H1 (cell line): ENCODE data around the gene CAPN11. TPM values are rescaled to one million over a fixed set of nuclear protein-coding genes. Genes with fewer than 3 reads are reported as not detected.

ENCODE experiments used
- CTCF ChIA-PET: fragments of 300-600 bp; sonication (Branson Sonifier 250); formaldehyde crosslinking; loops from one replicate; lab custom pipeline; 2021; ENCODE audit not compliant: partially characterized antibody; lab: Charles Lee
- POLR2A ChIA-PET: fragments of 300-600 bp; sonication (Branson Sonifier 250); formaldehyde crosslinking; loops from one replicate; lab custom pipeline; 2021; ENCODE audit warnings: inconsistent platforms; ENCODE audit not compliant: partially characterized antibody; lab: Charles Lee
- DNase-seq, 2 experiments: peaks; one replicate each; pipeline versions ENCODE4 v3.0.0 to v3.0.0-alpha.2; 2010 to 2022; ENCODE audit warnings: low spot score in 2 of 2, low read depth in 1 of 2, mixed read lengths in 1 of 2
- FAIRE-seq: peaks from 2 replicates; lab custom pipeline; 2011; peaks lifted over from hg19 to GRCh38; lab: Jason Lieb, UNC
- H2AFZ ChIP-seq: 2 replicates; pipeline ENCODE4 v1.8.1; 2012; ENCODE audit warnings: low read length, inconsistent platforms
- H2AK5ac ChIP-seq: 2 replicates; pipeline ENCODE4 v1.6.1; 2013; ENCODE audit warnings: low read depth, low read length
- H2BK120ac ChIP-seq: replicated peaks from 2 replicates; pipeline ENCODE3; 2013; ENCODE audit warnings: low read depth, low read length, inconsistent platforms
- H2BK12ac ChIP-seq: 2 replicates; pipeline ENCODE4 v1.6.1; 2013; ENCODE audit warnings: low read depth, low read length
- H2BK15ac ChIP-seq: 2 replicates; pipeline ENCODE4 v1.6.1; 2013; ENCODE audit warnings: low read length
- H2BK20ac ChIP-seq: 2 replicates; pipeline ENCODE4 v1.6.1; 2013; ENCODE audit warnings: low read length
- H2BK5ac ChIP-seq: 2 replicates; pipeline ENCODE4 v1.6.1; 2013; ENCODE audit warnings: low read depth, low read length
- H3K14ac ChIP-seq: 2 replicates; pipeline ENCODE4 v1.6.1; 2013; ENCODE audit warnings: inconsistent platforms; ENCODE audit not compliant: insufficient read length
- H3K18ac ChIP-seq: 2 replicates; pipeline ENCODE4 v1.6.1; 2013; ENCODE audit warnings: low read length; ENCODE audit errors: extremely low read depth
- H3K23ac ChIP-seq: 2 replicates; pipeline ENCODE4 v1.6.1; 2013; ENCODE audit warnings: inconsistent platforms; ENCODE audit not compliant: insufficient read length
- H3K23me2 ChIP-seq: 2 replicates; pipeline ENCODE4 v1.6.1; 2013; ENCODE audit warnings: low read depth, low read length
- H3K27ac ChIP-seq: 2 replicates; pipeline ENCODE4 v1.6.1; 2011; ENCODE audit warnings: low read depth, low read length, inconsistent platforms
- H3K27me3 ChIP-seq, 4 experiments: replicated peaks in 1 of 4; 1 replicate in 1 of 4; 2 replicates in 3 of 4; pipeline versions ENCODE4 v1.6.1 to v1.8.1; 2011 to 2013; ENCODE audit warnings: low read length in 3 of 4, mild to moderate bottlenecking in 3 of 4, inconsistent platforms in 2 of 4, mixed read lengths in 2 of 4, moderate library complexity in 1 of 4; ENCODE audit not compliant: control insufficient read depth in 3 of 4, insufficient read depth in 3 of 4; ENCODE audit errors: extremely low read depth in 1 of 4
- H3K36me3 ChIP-seq, 4 experiments: 2 replicates each; pipeline versions ENCODE4 v1.6.1 to v1.8.1; 2011 to 2013; ENCODE audit warnings: mild to moderate bottlenecking in 4 of 4, low read length in 3 of 4, moderate library complexity in 2 of 4, control low read depth in 1 of 4, inconsistent platforms in 1 of 4; ENCODE audit not compliant: insufficient read depth in 4 of 4, control insufficient read depth in 2 of 4
- H3K4ac ChIP-seq: replicated peaks from 2 replicates; pipeline ENCODE3; 2013; ENCODE audit warnings: low read length, low read depth, mixed read lengths, inconsistent platforms; ENCODE audit not compliant: insufficient read length
- H3K4me1 ChIP-seq, 4 experiments: replicated peaks in 1 of 4; 1 replicate in 1 of 4; 2 replicates in 3 of 4; pipeline versions ENCODE4 v1.6.1 to v1.8.1; 2011 to 2013; ENCODE audit warnings: low read length in 3 of 4, inconsistent platforms in 2 of 4, mixed read lengths in 1 of 4; ENCODE audit not compliant: insufficient read depth in 4 of 4, control insufficient read depth in 3 of 4
- H3K4me2 ChIP-seq, 2 experiments: 2 replicates each; pipeline versions ENCODE4 v1.6.1 to v1.8.1; 2011 to 2013; ENCODE audit warnings: low read depth in 2 of 2, low read length in 2 of 2, control low read depth in 1 of 2, inconsistent platforms in 1 of 2, mild to moderate bottlenecking in 1 of 2; ENCODE audit not compliant: insufficient read depth in 1 of 2
- H3K4me3 ChIP-seq, 4 experiments: fragments of 200-600, 300-600 bp in 1 of 4; sonication (generic), shearing (Covaris generic), sonication (Bioruptor Twin) in 1 of 4; 2 replicates each; pipeline versions ENCODE4 v1.5.1 to v1.8.1; 2011 to 2016; ENCODE audit warnings: low read length in 4 of 4, low read depth in 3 of 4, control low read depth in 2 of 4, inconsistent platforms in 2 of 4, mild to moderate bottlenecking in 2 of 4, mixed read lengths in 1 of 4, moderate library complexity in 1 of 4; ENCODE audit not compliant: insufficient read depth in 2 of 4; ENCODE audit errors: extremely low read depth in 1 of 4
- H3K56ac ChIP-seq: replicated peaks from 2 replicates; pipeline ENCODE3; 2013; ENCODE audit warnings: low read depth, mild to moderate bottlenecking, mixed read lengths, low read length, inconsistent platforms; ENCODE audit not compliant: insufficient read length
- H3K79me1 ChIP-seq: 2 replicates; pipeline ENCODE4 v1.6.1; 2013; ENCODE audit warnings: low read depth, low read length, control low read depth
- H3K79me2 ChIP-seq, 2 experiments: 2 replicates each; pipeline versions ENCODE4 v1.6.1 to v1.8.1; 2012 to 2013; ENCODE audit warnings: low read length in 2 of 2, mild to moderate bottlenecking in 2 of 2, inconsistent platforms in 1 of 2; ENCODE audit not compliant: insufficient read depth in 2 of 2, control insufficient read depth in 1 of 2
- H3K9ac ChIP-seq, 4 experiments: replicated peaks in 1 of 4; 1 replicate in 1 of 4; 2 replicates in 3 of 4; pipeline versions ENCODE4 v1.6.1 to v1.8.1; 2011 to 2013; ENCODE audit warnings: low read depth in 3 of 4, low read length in 3 of 4, control low read depth in 2 of 4, mild to moderate bottlenecking in 2 of 4, moderate library complexity in 2 of 4, inconsistent platforms in 1 of 4; ENCODE audit errors: extremely low read depth in 1 of 4
- H3K9me3 ChIP-seq, 2 experiments: 2 replicates each; pipeline versions ENCODE4 v1.6.1 to v1.8.1; 2012 to 2013; ENCODE audit warnings: mild to moderate bottlenecking in 2 of 2, moderate library complexity in 2 of 2, control low read depth in 1 of 2, inconsistent platforms in 1 of 2, low read depth in 1 of 2, low read length in 1 of 2, mixed read lengths in 1 of 2; ENCODE audit not compliant: insufficient read depth in 2 of 2
- H4K20me1 ChIP-seq, 2 experiments: replicated peaks in 1 of 2; 2 replicates each; pipeline versions ENCODE3 to v1.8.1; 2011 to 2013; ENCODE audit warnings: inconsistent platforms in 2 of 2, low read length in 2 of 2, mild to moderate bottlenecking in 1 of 2; ENCODE audit not compliant: insufficient read depth in 2 of 2, control insufficient read depth in 1 of 2
- H4K5ac ChIP-seq: 2 replicates; pipeline ENCODE4 v1.6.1; 2013; ENCODE audit warnings: low read length, low read depth, mixed read lengths, inconsistent platforms; ENCODE audit not compliant: insufficient read length
- H4K8ac ChIP-seq: 2 replicates; pipeline ENCODE4 v1.8.0; 2013; ENCODE audit warnings: mild to moderate bottlenecking, moderate library complexity, low read length, inconsistent platforms; ENCODE audit not compliant: insufficient read depth; ENCODE audit errors: extremely low read depth
- H4K91ac ChIP-seq: replicated peaks from 2 replicates; pipeline ENCODE3; 2013; ENCODE audit warnings: low read length, mixed read lengths, inconsistent platforms; ENCODE audit not compliant: insufficient read length
- EZH2 ChIP-seq: fragments of 200-600 bp; sonication (generic); IDR thresholded peaks from 2 replicates; pipeline ENCODE4 v1.7.1; 2012; ENCODE audit warnings: low read depth, mild to moderate bottlenecking, moderate library complexity, low read length, inconsistent platforms; ENCODE audit not compliant: severe bottlenecking
- HDAC2 ChIP-seq, 2 experiments: fragments of 300-600 bp in 1 of 2; sonication (generic) in 1 of 2; IDR thresholded peaks; 2 replicates each; pipeline ENCODE4 v1.6.1; 2011 to 2012; ENCODE audit warnings: low read depth in 2 of 2, low read length in 2 of 2, mild to moderate bottlenecking in 2 of 2, moderate library complexity in 2 of 2, borderline replicate concordance in 1 of 2, inconsistent platforms in 1 of 2
- JUN ChIP-seq: IDR thresholded peaks from 2 replicates; pipeline ENCODE4 v1.6.1; 2011; ENCODE audit warnings: low read depth, mild to moderate bottlenecking, improper control_type of control experiment, low read length
- KDM1A ChIP-seq: fragments of 200-600, 300-600 bp; sonication (generic); IDR thresholded peaks from 2 replicates; pipeline ENCODE4 v1.7.1; 2016; ENCODE audit warnings: mild to moderate bottlenecking, low read length, borderline replicate concordance
- MAFK ChIP-seq: IDR thresholded peaks from 2 replicates; pipeline ENCODE4 v1.6.1; 2012; ENCODE audit warnings: low read depth, mild to moderate bottlenecking, improper control_type of control experiment, low read length
- PHF8 ChIP-seq: fragments of 200-600 bp; sonication (generic); conservative IDR thresholded peaks from 2 replicates; pipeline ENCODE4 v1.7.1; 2012; ENCODE audit warnings: low read depth, mild to moderate bottlenecking, inconsistent platforms, low read length, moderate library complexity
- RAD21 ChIP-seq, 2 experiments: IDR thresholded peaks in 1 of 2; conservative IDR thresholded peaks in 1 of 2; 2 replicates each; pipeline ENCODE4 v1.6.1; 2011; ENCODE audit warnings: low read depth in 2 of 2, low read length in 2 of 2, improper control_type of control experiment in 1 of 2, inconsistent platforms in 1 of 2, mild to moderate bottlenecking in 1 of 2, moderate library complexity in 1 of 2
- RNF2 ChIP-seq: fragments of 200-900, 300-1000 bp; sonication (generic); IDR thresholded peaks from 2 replicates; pipeline ENCODE4 v1.7.1; 2016; ENCODE audit warnings: borderline replicate concordance, low read depth, mild to moderate bottlenecking, antibody characterized with exemption, low read length; ENCODE audit not compliant: poor library complexity, severe bottlenecking; ENCODE audit errors: missing control alignments
- RXRA ChIP-seq: IDR thresholded peaks from 2 replicates; pipeline ENCODE4 v1.6.1; 2011; ENCODE audit warnings: low read depth, mild to moderate bottlenecking, low read length, moderate library complexity; ENCODE audit not compliant: insufficient read depth
- TAF1 ChIP-seq: IDR thresholded peaks from 2 replicates; pipeline ENCODE4 v1.6.1; 2011; ENCODE audit warnings: mild to moderate bottlenecking, low read depth, low read length
- WGBS, 2 experiments: shearing (Covaris generic) in 1 of 2; methylation state at CpG; one replicate each; pipeline versions ENCODE4 v1.1.6 to v1.1.7; 2013 to 2015; ENCODE audit warnings: low lambda C conversion rate in 2 of 2, mixed read lengths in 2 of 2, inconsistent platforms in 1 of 2, low coverage in 1 of 2, missing lambda C conversion rate in 1 of 2; ENCODE audit not compliant: insufficient replicate concordance in 2 of 2, insufficient coverage in 1 of 2, insufficient read length in 1 of 2; ENCODE audit errors: extremely low coverage in 1 of 2, missing lambda C conversion rate in 1 of 2; 5-methylcytosine and 5-hydroxymethylcytosine counted together
- polyA plus RNA-seq, 7 experiments: library from polyadenylated mRNA; depleted of rRNA in 3 of 7; stranded (reverse) in 5 of 7; unstranded in 2 of 7; fragments of >200 nt in 5 of 7; fragments of 200-250 nt in 2 of 7; gene quantifications; 1 replicate in 5 of 7; 2 replicates in 1 of 7; 4 replicates in 1 of 7; pipeline versions ENCODE4 v1.2.1 to v1.2.3, GENCODE V29; 2011 to 2013; ENCODE audit warnings: missing spikeins in 2 of 7, mixed read lengths in 2 of 7
- total RNA-seq: library from RNA; stranded (reverse); fragmentation: NEBNext Ultra II Directional; extraction: Animal tissue kit (Norgen Biotek cat#: 25700); gene quantifications from 2 replicates; pipeline ENCODE4 v1.2.1, GENCODE V29; 2021

CAPN11 gene
- total and polyA plus RNA-seq, 2 of the 8 experiments (the other 6 are each of a cell fraction or from before 2014, with no cell fraction given), result 0.95 to 0.97 TPM

GRCh38 chr6:44117397-44118128, 41.1 kb upstream of the CAPN11 start:
- WGBS, 2 experiments, result 99% methylated on average over 6 of the region's 6 CpGs; no CpG with 5 or more reads in 1 of the 2 experiments
- Histone ChIP-seq H4K91ac (no peak overlapping the region), H3K9ac (no peak overlapping the region), H4K8ac (no peak overlapping the region), H3K4ac (no peak overlapping the region), H3K23me2 (no peaks in the 10 kb centered on the region), H3K4me2 (no peak overlapping the region), H2BK15ac (no peak overlapping the region), H2AFZ (no peak overlapping the region), H3K18ac (no peak overlapping the region), H3K27ac (peak overlapping the region; percentile 39; the same call in 1 of the 2 replicates), H3K4me3 (no peak overlapping the region), H3K56ac (no peak overlapping the region), H3K79me1 (peaks cover 13% of the 10 kb centered on the region), H2BK120ac (no peak overlapping the region), H3K23ac (no peak overlapping the region), H2AK5ac (no peak overlapping the region), H2BK12ac (no peak overlapping the region), H3K79me2 (peaks cover 33 to 74% of the 10 kb centered on the region in 2 experiments), H3K27me3 (no peaks in the 10 kb centered on the region), H4K20me1 (peaks cover 20 to 23% of the 10 kb centered on the region in 2 experiments), H3K36me3 (peaks cover 5 to 22% (median 11%) of the 10 kb centered on the region in 4 experiments; a peak in 7 of 8 replicates), H2BK5ac (no peak overlapping the region), H4K5ac (no peak overlapping the region), H2BK20ac (no peak overlapping the region), H3K9me3 (no peaks in the 10 kb centered on the region), H3K14ac (no peak overlapping the region), H3K4me1 (peaks cover 0 to 7% (median 2%) of the 10 kb centered on the region in 4 experiments; a peak in 3 of 7 replicates)
- DNase-seq (no peak), FAIRE-seq (no peak)
- ChIA-PET POLR2A (interaction anchor here (0.6 to 1.8 kb wide), 7 partner anchors 9 to 947 kb away, joined by 3 to 5 read pairs (median 3); partner anchors contain the start of genes GTPBP2 and HSP90AB1), CTCF (interaction anchor here (0.6 to 22.5 kb wide), 10 partner anchors 16 to 247 kb away, joined by 3 to 255 read pairs (median 3); partner anchors contain the start of gene AARS2)
- TF ChIP-seq KDM1A, result no peak
- TF ChIP-seq EZH2, result no peak
- no peak for TF ChIP-seq TAF1
- no peak for TF ChIP-seq JUN
- no peak for TF ChIP-seq PHF8
- no peak for TF ChIP-seq RNF2
- no peak for TF ChIP-seq RXRA
- TF ChIP-seq MAFK, result no peak
- no peak for TF ChIP-seq RAD21 (IDR thresholded peaks at IDR 0.05 in 1 of 2, conservative IDR thresholded peaks at IDR 0.05 in 1 of 2; ENCODE audit: low read depth in 2 of 2, low read length in 2 of 2)
- no peak for TF ChIP-seq HDAC2 (IDR thresholded peaks at IDR 0.05; ENCODE audit: borderline replicate concordance in 1 of 2, low read depth in 2 of 2, low read length in 2 of 2)
